Measurements from ENCODE around the gene CYTH4. TPM values are rescaled to one million over a fixed set of nuclear protein-coding genes. Genes with fewer than 3 reads are reported as not detected.

CYTH4 gene
- total and polyA plus RNA-seq, 4 donors = 1.9 to 9.9 (median 5.9) TPM

- Histone ChIP-seq H3K9me3 (ENCODE audit: control insufficient read depth in 4 of 4, low read length in 3 of 4) (no peaks in the 10 kb centered on the region), H3K27ac (ENCODE audit: low read depth in 1 of 2, low read length in 2 of 2) (no peak overlapping the region), H3K27me3 (ENCODE audit: control insufficient read depth in 4 of 4, insufficient read depth in 4 of 4, low read length in 3 of 4) (peaks cover 0 to 17% (median 3%) of the 10 kb centered on the region in 4 donors), H3K4me1 (ENCODE audit: control insufficient read depth in 4 of 4, insufficient read depth in 4 of 4, low read length in 3 of 4) (peaks cover 0 to 10% (median 5%) of the 10 kb centered on the region in 4 donors), H3K4me3 (ENCODE audit: low read depth in 1 of 3, low read length in 3 of 3) (no peak overlapping the region), H3K36me3 (ENCODE audit: control insufficient read depth in 4 of 4, insufficient read depth in 3 of 4, low read depth in 1 of 4, low read length in 3 of 4) (no peaks in the 10 kb centered on the region), H3K9ac (ENCODE audit: low read depth in 1 of 2, low read length in 2 of 2) (no peak overlapping the region)
- no peak for DNase-seq (ENCODE audit: low spot score)
- WGBS = 61% methylated on average over 11 of the region's 11 CpGs
- no peak for TF ChIP-seq CTCF (IDR thresholded peaks at IDR 0.05; ENCODE audit: low read depth, low read length, missing input control)
- no peak for TF ChIP-seq RXRA (IDR thresholded peaks at IDR 0.05)
- no peak for TF ChIP-seq REST (IDR thresholded peaks at IDR 0.05)
- no peak for TF ChIP-seq RAD21 (IDR thresholded peaks at IDR 0.05)
- no peak for TF ChIP-seq HNF4G (IDR thresholded peaks at IDR 0.05)
- TF ChIP-seq ATF3 (IDR thresholded peaks at IDR 0.05) = no peak
- TF ChIP-seq, protein P1, sequence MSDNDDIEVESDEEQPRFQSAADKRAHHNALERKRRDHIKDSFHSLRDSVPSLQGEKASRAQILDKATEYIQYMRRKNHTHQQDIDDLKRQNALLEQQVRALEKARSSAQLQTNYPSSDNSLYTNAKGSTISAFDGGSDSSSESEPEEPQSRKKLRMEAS (IDR thresholded peaks at IDR 0.05) = no peak
- no peak for TF ChIP-seq JUND (IDR thresholded peaks at IDR 0.05)
- TF ChIP-seq GABPA (IDR thresholded peaks at IDR 0.05 in 1 of 2, conservative IDR thresholded peaks at IDR 0.05 in 1 of 2) = no peak
- no peak for TF ChIP-seq EGR1 (IDR thresholded peaks at IDR 0.05; ENCODE audit: low read depth in 2 of 2)
Observed at GRCh38 chr22:37333724-37334460, 51.6 kb downstream of the CYTH4 start.

- WGBS = 6% methylated on average over 42 of the region's 42 CpGs
- Histone ChIP-seq H3K36me3 (ENCODE audit: control insufficient read depth in 4 of 4, insufficient read depth in 3 of 4, low read depth in 1 of 4, low read length in 3 of 4) (no peaks in the 10 kb centered on the region), H3K9ac (ENCODE audit: low read depth in 1 of 2, low read length in 2 of 2) (no peak overlapping the region), H3K27ac (ENCODE audit: low read depth in 1 of 2, low read length in 2 of 2) (no peak overlapping the region), H3K27me3 (ENCODE audit: control insufficient read depth in 4 of 4, insufficient read depth in 4 of 4, low read length in 3 of 4) (peaks cover 0 to 17% (median 3%) of the 10 kb centered on the region in 4 donors), H3K4me1 (ENCODE audit: control insufficient read depth in 4 of 4, insufficient read depth in 4 of 4, low read length in 3 of 4) (peaks cover 0 to 13% (median 8%) of the 10 kb centered on the region in 4 donors), H3K9me3 (ENCODE audit: control insufficient read depth in 4 of 4, low read length in 3 of 4) (no peaks in the 10 kb centered on the region), H3K4me3 (ENCODE audit: low read depth in 1 of 3, low read length in 3 of 3) (no peak overlapping the region)
- no peak for DNase-seq (ENCODE audit: low spot score)
- TF ChIP-seq SP1 (IDR thresholded peaks at IDR 0.05) = no peak
- no peak for TF ChIP-seq RAD21 (IDR thresholded peaks at IDR 0.05)
- TF ChIP-seq CTCF (IDR thresholded peaks at IDR 0.05; ENCODE audit: low read depth, low read length, missing input control) = no peak
- TF ChIP-seq FOXA1 (IDR thresholded peaks at IDR 0.05) = no peak
- no peak for TF ChIP-seq ZBTB33 (IDR thresholded peaks at IDR 0.05)
- no peak for TF ChIP-seq REST (IDR thresholded peaks at IDR 0.05)
- no peak for TF ChIP-seq HNF4G (IDR thresholded peaks at IDR 0.05)
- no peak for TF ChIP-seq HNF4A (conservative IDR thresholded peaks at IDR 0.05)
- TF ChIP-seq ATF3 (IDR thresholded peaks at IDR 0.05) = no peak
- no peak for TF ChIP-seq EGR1 (IDR thresholded peaks at IDR 0.05; ENCODE audit: low read depth in 2 of 2)
- no peak for TF ChIP-seq FOXA2 (IDR thresholded peaks at IDR 0.05)
- TF ChIP-seq YY1 (IDR thresholded peaks at IDR 0.05) = no peak
Observed at GRCh38 chr22:37334461-37334858, 52.2 kb downstream of the CYTH4 start.
